ENCODE results near the gene BCKDHA.

BCKDHA gene

GRCh38 chr19:41411968-41412265 lies 14.3 kb downstream of the BCKDHA start:
- no peaks in the 10 kb centered on the region for H3K4me1 ChIP-seq (ENCODE audit: insufficient read depth, low read length, severe bottlenecking)

GRCh38 chr19:41412953-41413352 lies 15.3 kb downstream of the BCKDHA start:
- Histone ChIP-seq H3K9me2 (ENCODE audit: low read depth, low read length) (no peaks in the 10 kb centered on the region), H3F3A (ENCODE audit: insufficient read depth, low read length) (no peaks in the 10 kb centered on the region), H3K27ac (ENCODE audit: low read depth, low read length, poor library complexity, severe bottlenecking) (no peak overlapping the region), H3K9me3 (ENCODE audit: low read length) (no peaks in the 10 kb centered on the region), H2AFZ (ENCODE audit: low read length) (no peak overlapping the region), H3K36me3 (ENCODE audit: insufficient read depth, low read length) (peaks cover 47% of the 10 kb centered on the region), H3K9ac (ENCODE audit: low read length) (no peak overlapping the region), H3K27me3 (ENCODE audit: insufficient read depth, low read length) (no peaks in the 10 kb centered on the region), H4K20me1 (ENCODE audit: insufficient read depth, low read length) (no peaks in the 10 kb centered on the region), H3K4me1 (ENCODE audit: insufficient read depth, low read length, severe bottlenecking) (no peaks in the 10 kb centered on the region), H3K79me2 (ENCODE audit: insufficient read depth, low read length) (no peaks in the 10 kb centered on the region), H3K4me2 (ENCODE audit: low read length) (no peak overlapping the region), H3K4me3 (ENCODE audit: low read depth, low read length, poor library complexity, severe bottlenecking) (no peak overlapping the region)
- no peak for TF ChIP-seq EZH2 (IDR thresholded peaks at IDR 0.05; ENCODE audit: borderline replicate concordance, low read length)
- TF ChIP-seq CTCF (IDR thresholded peaks at IDR 0.05; ENCODE audit: low read length), result no peak

More at GRCh38 chr19:41411968-41412265, 14.3 kb downstream of the BCKDHA start:
- Histone ChIP-seq H3K27ac (ENCODE audit: low read depth, low read length, poor library complexity, severe bottlenecking) (no peak overlapping the region), H3K4me3 (ENCODE audit: low read depth, low read length, poor library complexity, severe bottlenecking) (no peak overlapping the region), H3K36me3 (ENCODE audit: insufficient read depth, low read length) (peaks cover 41% of the 10 kb centered on the region), H3K9ac (ENCODE audit: low read length) (no peak overlapping the region), H2AFZ (ENCODE audit: low read length) (no peak overlapping the region), H3K27me3 (ENCODE audit: insufficient read depth, low read length) (no peaks in the 10 kb centered on the region), H3K79me2 (ENCODE audit: insufficient read depth, low read length) (no peaks in the 10 kb centered on the region), H3K4me2 (ENCODE audit: low read length) (no peak overlapping the region), H3K9me2 (ENCODE audit: low read depth, low read length) (no peaks in the 10 kb centered on the region), H4K20me1 (ENCODE audit: insufficient read depth, low read length) (no peaks in the 10 kb centered on the region), H3F3A (ENCODE audit: insufficient read depth, low read length) (no peaks in the 10 kb centered on the region), H3K9me3 (ENCODE audit: low read length) (no peaks in the 10 kb centered on the region)
- TF ChIP-seq CTCF (IDR thresholded peaks at IDR 0.05; ENCODE audit: low read length) (no peak), EZH2 (IDR thresholded peaks at IDR 0.05; ENCODE audit: borderline replicate concordance, low read length) (no peak)

- no peaks in the 10 kb centered on the region for H3K4me1 ChIP-seq (ENCODE audit: insufficient read depth, low read length, severe bottlenecking)
- no peaks in the 10 kb centered on the region for H3F3A ChIP-seq (ENCODE audit: insufficient read depth, low read length)
- no peaks in the 10 kb centered on the region for H3K9me3 ChIP-seq (ENCODE audit: low read length)
- no peak overlapping the region for H3K27ac ChIP-seq (ENCODE audit: low read depth, low read length, poor library complexity, severe bottlenecking)
- no peaks in the 10 kb centered on the region for H3K27me3 ChIP-seq (ENCODE audit: insufficient read depth, low read length)
- no peaks in the 10 kb centered on the region for H4K20me1 ChIP-seq (ENCODE audit: insufficient read depth, low read length)
- peaks cover 55% of the 10 kb centered on the region for H3K36me3 ChIP-seq (ENCODE audit: insufficient read depth, low read length)
- TF ChIP-seq CTCF (IDR thresholded peaks at IDR 0.05; ENCODE audit: low read length) (no peak), EZH2 (IDR thresholded peaks at IDR 0.05; ENCODE audit: borderline replicate concordance, low read length) (no peak)
- H3K4me2 ChIP-seq (ENCODE audit: low read length), result no peak overlapping the region
- no peak overlapping the region for H2AFZ ChIP-seq (ENCODE audit: low read length)
- no peaks in the 10 kb centered on the region for H3K9me2 ChIP-seq (ENCODE audit: low read depth, low read length)
- no peaks in the 10 kb centered on the region for H3K79me2 ChIP-seq (ENCODE audit: insufficient read depth, low read length)
- no peak overlapping the region for H3K9ac ChIP-seq (ENCODE audit: low read length)
- H3K4me3 ChIP-seq (ENCODE audit: low read depth, low read length, poor library complexity, severe bottlenecking), result no peak overlapping the region
These were observed 16.3 kb downstream of the BCKDHA start for GRCh38 chr19:41413947-41414346.
